Esophagus (tissue), 2 donors: ENCODE measurements around the gene HBG2. TPM values are rescaled to one million over a fixed set of nuclear protein-coding genes. Genes with fewer than 3 reads are reported as not detected.

Experiments
- H3K27ac ChIP-seq, 2 donors: one replicate each; pipeline ENCODE4 v1.5.1; 2013; ENCODE audit warnings: low read depth in 2 of 2, mild to moderate bottlenecking in 2 of 2, inconsistent platforms in 1 of 2, low read length in 1 of 2, moderate library complexity in 1 of 2
- H3K27me3 ChIP-seq, 2 donors: one replicate each; pipeline ENCODE4 v1.6.1; 2013; ENCODE audit warnings: low read length in 2 of 2, control low read depth in 1 of 2, mild to moderate bottlenecking in 1 of 2; ENCODE audit not compliant: insufficient read depth in 2 of 2, control insufficient read depth in 1 of 2
- H3K36me3 ChIP-seq, 2 donors: one replicate each; pipeline ENCODE4 v1.6.1; 2013; ENCODE audit warnings: low read length in 1 of 2; ENCODE audit not compliant: control insufficient read depth in 2 of 2, insufficient read depth in 2 of 2
- H3K4me1 ChIP-seq, 2 donors: one replicate each; pipeline ENCODE4 v1.6.1; 2013; ENCODE audit warnings: low read length in 1 of 2; ENCODE audit not compliant: control insufficient read depth in 2 of 2, insufficient read depth in 2 of 2
- H3K4me3 ChIP-seq, 2 donors: one replicate each; pipeline ENCODE4 v1.5.1; 2013; ENCODE audit warnings: low read length in 2 of 2, mild to moderate bottlenecking in 2 of 2, low read depth in 1 of 2, moderate library complexity in 1 of 2
- H3K9me3 ChIP-seq, 2 donors: one replicate each; pipeline ENCODE4 v1.6.1; 2013; ENCODE audit warnings: mild to moderate bottlenecking in 2 of 2, low read depth in 1 of 2, low read length in 1 of 2, moderate library complexity in 1 of 2; ENCODE audit not compliant: control insufficient read depth in 2 of 2, insufficient read depth in 1 of 2
- WGBS, 2 donors: extraction: QIAGEN DNeasy Blood & Tissue Kit; methylation state at CpG; one replicate each; pipeline ENCODE4 v1.1.7; 2013; 5-methylcytosine and 5-hydroxymethylcytosine counted together
- polyA plus RNA-seq, 2 donors: library from polyadenylated mRNA; stranded (reverse); fragments of 200-250 nt; gene quantifications; one replicate each; pipeline ENCODE4 v1.2.3, GENCODE V29; 2013
- donor health status: healthy with polysubstance abuse.
- donor health status: Bipolar disorder and iron deficiency.

HBG2 gene
- polyA plus RNA-seq, 2 donors, result not detected

- no peak overlapping the region for H3K27ac ChIP-seq
- H3K4me1 ChIP-seq, result peaks cover 0 to 3% of the 10 kb centered on the region in 2 donors
- 59 to 65% methylated on average over 1 of the region's 1 CpG for WGBS, 2 donors
- H3K27me3 ChIP-seq, result no peaks in the 10 kb centered on the region
- H3K4me3 ChIP-seq, result no peak overlapping the region
- peaks cover 0 to 2% of the 10 kb centered on the region in 2 donors for H3K9me3 ChIP-seq
- no peaks in the 10 kb centered on the region for H3K36me3 ChIP-seq
Measured at GRCh38 chr11:5283882-5284281, 29.3 kb upstream of the HBG2 start.

DNA sequence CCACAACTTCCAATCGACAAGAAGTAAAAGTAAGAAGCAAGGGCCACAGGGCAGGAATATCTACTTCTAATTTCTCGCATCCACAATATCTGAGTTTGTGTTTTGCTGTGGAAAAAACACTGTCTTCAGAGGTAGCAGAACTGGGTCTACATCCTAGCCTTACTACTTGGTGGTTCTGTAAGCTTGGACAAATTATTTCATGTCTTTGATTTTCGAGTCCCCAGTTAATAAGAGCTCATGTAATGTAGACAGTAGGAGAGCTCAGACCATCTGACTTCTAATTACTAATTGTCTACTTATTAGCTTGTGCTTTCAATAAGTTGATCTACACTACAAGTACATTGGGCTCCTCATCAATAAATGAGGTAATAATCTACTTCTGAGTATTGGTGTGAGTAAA is 28.5 kb upstream of the HBG2 start:
- Histone ChIP-seq H3K4me1 (peaks cover 0 to 3% of the 10 kb centered on the region in 2 donors), H3K27ac (no peak overlapping the region), H3K4me3 (no peak overlapping the region), H3K27me3 (no peaks in the 10 kb centered on the region), H3K9me3 (peaks cover 0 to 2% of the 10 kb centered on the region in 2 donors), H3K36me3 (no peaks in the 10 kb centered on the region)
- WGBS, 2 donors, result 67 to 71% methylated on average over 3 of the region's 3 CpGs

GRCh38 chr11:5282628-5283027 is 28.0 kb upstream of the HBG2 start:
- no peaks in the 10 kb centered on the region for H3K27me3 ChIP-seq
- peaks cover 0 to 3% of the 10 kb centered on the region in 2 donors for H3K4me1 ChIP-seq
- H3K9me3 ChIP-seq, result peaks cover 0 to 2% of the 10 kb centered on the region in 2 donors
- no peaks in the 10 kb centered on the region for H3K36me3 ChIP-seq
- H3K27ac ChIP-seq, result no peak overlapping the region
- H3K4me3 ChIP-seq, result no peak overlapping the region
- 66 to 83% methylated on average over 2 of the region's 2 CpGs for WGBS, 2 donors

- H3K27ac ChIP-seq, result no peak overlapping the region
- H3K4me3 ChIP-seq, result no peak overlapping the region
- H3K9me3 ChIP-seq, result peaks cover 0 to 2% of the 10 kb centered on the region in 2 donors
- H3K36me3 ChIP-seq, result no peaks in the 10 kb centered on the region
- no peaks in the 10 kb centered on the region for H3K27me3 ChIP-seq
- H3K4me1 ChIP-seq, result peaks cover 0 to 3% of the 10 kb centered on the region in 2 donors
Measured at GRCh38 chr11:5281596-5281995, 27.0 kb upstream of the HBG2 start.

DNA sequence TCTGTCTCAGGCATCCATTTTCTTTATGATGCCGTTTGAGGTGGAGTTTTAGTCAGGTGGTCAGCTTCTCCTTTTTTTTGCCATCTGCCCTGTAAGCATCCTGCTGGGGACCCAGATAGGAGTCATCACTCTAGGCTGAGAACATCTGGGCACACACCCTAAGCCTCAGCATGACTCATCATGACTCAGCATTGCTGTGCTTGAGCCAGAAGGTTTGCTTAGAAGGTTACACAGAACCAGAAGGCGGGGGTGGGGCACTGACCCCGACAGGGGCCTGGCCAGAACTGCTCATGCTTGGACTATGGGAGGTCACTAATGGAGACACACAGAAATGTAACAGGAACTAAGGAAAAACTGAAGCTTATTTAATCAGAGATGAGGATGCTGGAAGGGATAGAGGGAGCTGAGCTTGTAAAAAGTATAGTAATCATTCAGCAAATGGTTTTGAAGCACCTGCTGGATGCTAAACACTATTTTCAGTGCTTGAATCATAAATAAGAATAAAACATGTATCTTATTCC is 26.1 kb upstream of the HBG2 start:
- WGBS, 2 donors, result 37 to 39% methylated on average over 3 of the region's 3 CpGs
- Histone ChIP-seq H3K27ac (no peak overlapping the region), H3K4me3 (no peak overlapping the region), H3K4me1 (peaks cover 0 to 3% of the 10 kb centered on the region in 2 donors), H3K9me3 (peaks cover 0 to 2% of the 10 kb centered on the region in 2 donors), H3K36me3 (no peaks in the 10 kb centered on the region), H3K27me3 (no peaks in the 10 kb centered on the region)

DNA sequence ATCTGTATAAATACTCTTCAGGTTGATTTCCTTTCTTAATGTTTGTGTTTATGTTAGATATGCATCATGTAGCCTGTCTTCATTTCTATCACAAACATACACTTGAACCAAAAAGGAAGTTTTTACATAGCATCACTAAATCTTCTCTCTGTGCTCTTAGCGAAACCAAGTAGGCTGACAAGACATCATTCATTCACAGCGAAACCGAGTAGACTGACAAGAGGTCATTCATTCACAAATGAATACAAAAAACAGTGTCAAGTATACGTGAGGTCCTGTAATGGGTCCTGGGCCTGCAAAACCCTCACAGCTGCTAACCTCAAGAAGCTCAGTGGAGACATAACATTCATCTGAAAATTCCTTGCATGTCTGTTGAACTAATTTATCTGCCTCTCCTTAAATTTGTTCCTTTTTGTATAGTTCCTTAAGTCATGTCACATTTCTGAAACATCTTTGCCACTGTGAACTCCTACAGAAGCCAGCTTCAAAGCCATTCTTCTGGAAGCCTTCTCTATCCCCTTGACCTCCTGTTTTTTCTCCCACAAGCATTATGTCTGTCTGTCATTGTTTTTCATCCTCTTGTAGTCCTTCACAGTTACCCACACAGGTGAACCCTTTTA is 25.0 kb upstream of the HBG2 start:
- H3K4me1 ChIP-seq, result peaks cover 0 to 3% of the 10 kb centered on the region in 2 donors
- no peak overlapping the region for H3K27ac ChIP-seq
- H3K4me3 ChIP-seq, result no peak overlapping the region
- 78 to 83% methylated on average over 4 of the region's 4 CpGs for WGBS, 2 donors
- no peaks in the 10 kb centered on the region for H3K9me3 ChIP-seq
- no peaks in the 10 kb centered on the region for H3K27me3 ChIP-seq
- no peaks in the 10 kb centered on the region for H3K36me3 ChIP-seq

- Histone ChIP-seq H3K9me3 (no peaks in the 10 kb centered on the region), H3K36me3 (no peaks in the 10 kb centered on the region), H3K27ac (no peak overlapping the region), H3K4me3 (no peak overlapping the region), H3K27me3 (no peaks in the 10 kb centered on the region), H3K4me1 (peaks cover 0 to 3% of the 10 kb centered on the region in 2 donors)
- 59 to 75% methylated on average over 1 of the region's 1 CpG for WGBS, 2 donors
Measured at GRCh38 chr11:5277807-5278382, 23.3 kb upstream of the HBG2 start.

DNA sequence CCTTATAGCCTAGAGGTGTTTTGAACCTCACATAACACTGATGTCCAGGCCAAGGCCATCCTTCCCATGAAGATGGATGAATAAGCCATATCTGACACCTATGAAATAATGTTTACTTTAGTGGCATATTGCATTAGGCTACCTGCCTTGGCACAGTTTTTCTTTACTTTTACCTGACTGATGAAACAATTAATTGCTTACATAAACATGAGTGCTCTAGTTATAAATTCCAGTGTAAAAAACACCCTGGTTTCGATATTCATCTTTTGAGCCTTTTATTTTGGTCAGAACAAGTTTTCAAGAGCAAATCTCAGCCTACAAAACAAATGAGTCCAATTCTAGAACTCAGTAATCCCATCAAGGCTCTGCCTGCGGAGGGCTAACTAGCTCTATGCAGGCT is 22.1 kb upstream of the HBG2 start:
- peaks cover 0 to 3% of the 10 kb centered on the region in 2 donors for H3K4me1 ChIP-seq
- no peaks in the 10 kb centered on the region for H3K27me3 ChIP-seq
- no peak overlapping the region for H3K27ac ChIP-seq
- H3K4me3 ChIP-seq, result no peak overlapping the region
- 62 to 72% methylated on average over 2 of the region's 2 CpGs for WGBS, 2 donors
- H3K9me3 ChIP-seq, result no peaks in the 10 kb centered on the region
- no peaks in the 10 kb centered on the region for H3K36me3 ChIP-seq

DNA sequence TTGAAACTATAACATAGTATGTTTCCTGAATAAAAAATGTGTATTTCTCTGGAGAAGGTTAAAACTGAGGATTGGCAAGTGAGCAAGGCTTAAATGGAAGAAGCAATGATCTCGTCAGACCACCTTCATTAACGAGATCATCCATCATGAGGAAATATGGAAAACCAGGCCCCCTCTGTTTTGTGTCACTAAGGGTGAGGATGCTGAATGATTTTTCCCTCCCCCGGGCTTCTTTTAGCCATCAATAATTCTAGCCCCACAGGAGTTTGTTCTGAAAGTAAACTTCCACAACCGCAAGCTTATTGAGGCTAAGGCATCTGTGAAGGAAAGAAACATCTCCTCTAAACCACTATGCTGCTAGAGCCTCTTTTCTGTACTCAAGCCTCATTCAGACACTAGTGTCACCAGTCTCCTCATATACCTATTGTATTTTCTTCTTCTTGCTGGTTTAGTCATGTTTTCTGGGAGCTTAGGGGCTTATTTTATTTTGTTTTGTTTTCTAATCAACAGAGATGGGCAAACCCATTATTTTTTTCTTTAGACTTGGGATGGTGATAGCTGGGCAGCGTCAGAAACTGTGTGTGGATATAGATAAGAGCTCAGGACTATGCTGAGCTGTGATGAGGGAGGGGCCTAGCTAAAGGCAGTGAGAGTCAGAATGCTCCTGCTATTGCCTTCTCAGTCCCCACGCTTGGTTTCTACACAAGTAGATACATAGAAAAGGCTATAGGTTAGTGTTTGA is 21.0 kb upstream of the HBG2 start:
- Histone ChIP-seq H3K36me3 (no peaks in the 10 kb centered on the region), H3K27me3 (no peaks in the 10 kb centered on the region), H3K4me1 (peaks cover 0 to under 1% of the 10 kb centered on the region in 2 donors), H3K9me3 (no peaks in the 10 kb centered on the region), H3K27ac (no peak overlapping the region), H3K4me3 (no peak overlapping the region)
- WGBS, 2 donors, result 64 to 69% methylated on average over 6 of the region's 6 CpGs
